22Rv1 (cell line): ENCODE measurements around the gene C4orf36.

Experiments used
- CTCF ChIP-seq: fragments of 450-650 bp; IDR thresholded peaks from 2 replicates; pipeline ENCODE4 v1.5.1; 2017; ENCODE audit warnings: mild to moderate bottlenecking
- ZFX ChIP-seq: fragments of 450-650 bp; IDR thresholded peaks from 2 replicates; pipeline ENCODE4 v1.6.1; 2017; ENCODE audit warnings: antibody characterized with exemption, borderline replicate concordance

GRCh38 chr4:86872135-86872534 is 20.1 kb downstream of the C4orf36 start:
- TF ChIP-seq CTCF (no peak), ZFX (no peak)
